GM12878 (cell line): ENCODE measurements around the gene RBMS3. TPM values are rescaled to one million over a fixed set of nuclear protein-coding genes. Genes with fewer than 3 reads are reported as not detected.

Experiments
- ATAC-seq: fragments of 200-7000 bp; cut with Tn5 transposase; 3 replicates; pipeline ENCODE4 v1.9.1; 2020; ENCODE audit warnings: mild to moderate bottlenecking, moderate library complexity
- BruUV-seq: library from RNA; stranded (reverse); fragments of 400-500 nt; replicated peaks from 2 replicates; lab custom pipeline; 2021; lab: Mats Ljungman, UMichigan
- CTCF ChIA-PET: fragments of 300-600 bp; sonication (Branson Sonifier 250); formaldehyde crosslinking; extraction: SDS; loops from one replicate; lab custom pipeline; 2021; ENCODE audit warnings: inconsistent platforms; lab: Yijun Ruan, JAX
- POLR2A ChIA-PET: fragments of 350-600 bp; formaldehyde crosslinking; extraction: SDS; loops from one replicate; lab custom pipeline; 2021; ENCODE audit warnings: inconsistent platforms; lab: Charles Lee
- RAD21 ChIA-PET: fragments of 300-600 bp; sonication (Branson Sonifier 250); formaldehyde crosslinking; loops from one replicate; lab custom pipeline; 2023; ENCODE audit warnings: antibody characterized with exemption; ENCODE audit not compliant: unreplicated experiment; lab: Charles Lee
- SMC1A ChIA-PET: fragments of 300-600 bp; sonication (Branson Sonifier 250); formaldehyde crosslinking; loops from one replicate; lab custom pipeline; 2023; ENCODE audit not compliant: unreplicated experiment, uncharacterized antibody; lab: Charles Lee
- DNase-seq: peaks from one replicate; pipeline ENCODE4 v3.0.0-alpha.2; 2011; ENCODE audit warnings: low read depth, low spot score
- FAIRE-seq: peaks from 3 replicates; lab custom pipeline; 2011; peaks lifted over from hg19 to GRCh38; lab: Jason Lieb, UNC
- H2AFZ ChIP-seq: 2 replicates; pipeline ENCODE4 v1.6.0; 2011; ENCODE audit warnings: low read depth, low read length, control low read depth; ENCODE audit not compliant: control insufficient read depth
- H3K27ac ChIP-seq: 2 replicates; pipeline ENCODE4 v1.5.1; 2011; ENCODE audit warnings: control low read depth; ENCODE audit not compliant: control insufficient read depth, insufficient read depth
- H3K27me3 ChIP-seq, 2 experiments: replicated peaks in 1 of 2; 2 replicates each; pipeline versions ENCODE4 v1.6.0 to v1.6.1; 2011; ENCODE audit warnings: low read length in 1 of 2; ENCODE audit not compliant: control insufficient read depth in 2 of 2, insufficient read depth in 2 of 2
- H3K36me3 ChIP-seq, 2 experiments: 2 replicates each; pipeline ENCODE4 v1.5.1; 2011; ENCODE audit warnings: low read length in 1 of 2; ENCODE audit not compliant: control insufficient read depth in 2 of 2, insufficient read depth in 2 of 2
- H3K4me1 ChIP-seq: 2 replicates; pipeline ENCODE4 v1.6.1; 2011; ENCODE audit warnings: mild to moderate bottlenecking, low read length, moderate library complexity, mixed read lengths; ENCODE audit not compliant: control insufficient read depth, insufficient read depth
- H3K4me2 ChIP-seq: 2 replicates; pipeline ENCODE4 v1.6.0; 2011; ENCODE audit warnings: control low read depth; ENCODE audit not compliant: control insufficient read depth, insufficient read depth
- H3K4me3 ChIP-seq: fragments of 200-600 bp; sonication (generic); 2 replicates; pipeline ENCODE4 v1.5.1; 2016
- H3K79me2 ChIP-seq: 2 replicates; pipeline ENCODE4 v1.6.0; 2011; ENCODE audit warnings: low read length; ENCODE audit not compliant: control insufficient read depth, insufficient read depth
- H3K9ac ChIP-seq: 2 replicates; pipeline ENCODE4 v1.8.0; 2011; ENCODE audit warnings: low read length, control low read depth, mixed read lengths; ENCODE audit not compliant: control insufficient read depth, insufficient read depth
- H3K9me3 ChIP-seq: replicated peaks from 3 replicates; pipeline ENCODE4 v1.5.1; 2011; ENCODE audit warnings: mild to moderate bottlenecking, low read length; ENCODE audit not compliant: control insufficient read depth, insufficient read depth
- H4K20me1 ChIP-seq: 2 replicates; pipeline ENCODE4 v1.6.0; 2011; ENCODE audit not compliant: control insufficient read depth, insufficient read depth
- CREM ChIP-seq: IDR thresholded peaks from 2 replicates; pipeline ENCODE4 v1.6.1; 2014; ENCODE audit warnings: antibody characterized with exemption, low read depth
- MTA3 ChIP-seq: IDR thresholded peaks from 2 replicates; pipeline ENCODE4 v1.6.1; 2012; ENCODE audit warnings: low read length, inconsistent platforms, borderline replicate concordance
- MYB ChIP-seq: fragments of 150-350 bp; IDR thresholded peaks from 2 replicates; pipeline ENCODE4 v1.6.1; 2014; ENCODE audit warnings: mild to moderate bottlenecking, low read depth, low read length, borderline replicate concordance
- PAX8 ChIP-seq: fragments of 450-650 bp; IDR thresholded peaks from 2 replicates; pipeline ENCODE4 v1.6.1; 2017; ENCODE audit warnings: mild to moderate bottlenecking, moderate library complexity
- POU2F2 ChIP-seq: IDR thresholded peaks from 3 replicates; pipeline ENCODE4 v1.6.1; 2011; ENCODE audit warnings: low read depth, mild to moderate bottlenecking, low read length, borderline replicate concordance
- TCF3 ChIP-seq: IDR thresholded peaks from 2 replicates; pipeline ENCODE4 v1.6.1; 2012; ENCODE audit warnings: low read depth, mild to moderate bottlenecking, low read length, borderline replicate concordance; ENCODE audit not compliant: insufficient read depth
- WGBS: methylation state at CpG from one replicate; pipeline ENCODE4 v1.1.6; 2016; ENCODE audit warnings: low lambda C conversion rate; ENCODE audit not compliant: insufficient replicate concordance, insufficient coverage; ENCODE audit errors: missing lambda C conversion rate; 5-methylcytosine and 5-hydroxymethylcytosine counted together
- in situ Hi-C: fragments of 300-500 bp; cut with MboI; formaldehyde crosslinking; loops from 9 replicates; pipeline ENCODE4 v1.14.3; 2018; ENCODE audit warnings: mixed read lengths
- intact Hi-C: fragments of 100-400 bp; cut with micrococcal nuclease; formaldehyde crosslinking; loops from one replicate; pipeline ENCODE4 v1.14.2; 2022; ENCODE audit not compliant: unreplicated experiment
- polyA plus RNA-seq, 11 experiments: library from polyadenylated mRNA; depleted of rRNA in 4 of 11; unstranded in 6 of 11; stranded (reverse) in 5 of 11; fragments of >200 nt; fragmentation: Nextera tagmentation in 4 of 11; fragmentation: Illumina TruSeq in 1 of 11; extraction: Ambion mirVana in 4 of 11; extraction: Trizol in 1 of 11; gene quantifications; 1 replicate in 1 of 11; 2 replicates in 10 of 11; pipeline versions ENCODE4 v1.2.1 to v1.2.3, GENCODE V29; 2011 to 2016; ENCODE audit warnings: inconsistent platforms in 2 of 11, missing spikeins in 2 of 11, low read depth in 1 of 11
- total RNA-seq, 4 experiments: library from RNA; depleted of rRNA in 3 of 4; stranded (reverse); fragments of >200 nt in 3 of 4; fragmentation: Illumina TruSeq in 1 of 4; extraction: Trizol in 1 of 4; gene quantifications; 2 replicates each; pipeline versions ENCODE4 v1.2.1 to v1.2.3, GENCODE V29; 2013 to 2021
- TF ChIP-seq, protein P1 (sequence below): IDR thresholded peaks from 2 replicates; pipeline ENCODE4 v1.6.1; 2011; ENCODE audit warnings: low read depth, low read length, improper control_type of control experiment, borderline replicate concordance
- TF ChIP-seq, protein P2 (sequence below): IDR thresholded peaks from 2 replicates; pipeline ENCODE4 v1.6.1; 2011; ENCODE audit warnings: borderline replicate concordance, low read depth, mild to moderate bottlenecking, moderate library complexity, low read length; ENCODE audit not compliant: insufficient read depth, poor library complexity, severe bottlenecking

RBMS3 gene
- total and polyA plus RNA-seq, 10 of the 15 experiments (the other 5 are each of a cell fraction or from before 2014, with no cell fraction given) = 0.79 to 4.7 (median 3.1) TPM

DNA sequence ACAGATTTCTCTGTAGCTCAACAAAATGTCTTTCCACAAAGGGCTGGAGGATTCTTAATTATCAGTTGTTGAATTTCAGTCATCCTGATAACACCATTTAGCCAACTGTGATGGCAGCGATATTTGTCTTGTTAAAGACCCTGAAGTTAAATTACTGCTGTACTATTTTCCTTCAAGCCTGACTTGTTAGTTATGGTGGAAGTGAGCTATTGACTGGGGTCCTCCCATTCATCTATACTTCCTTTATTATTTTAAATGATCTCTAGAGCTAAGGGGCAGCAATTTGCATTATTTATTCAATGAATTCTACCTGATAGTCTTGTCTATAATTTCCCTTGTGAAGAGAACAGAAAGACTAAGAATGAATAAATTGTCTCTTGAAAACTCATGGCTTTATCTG, 64.1 kb downstream of the RBMS3 start:
- WGBS = 56% methylated on average over 1 of the region's 1 CpG
- Histone ChIP-seq H3K9me3 (no peaks in the 10 kb centered on the region; the same call in 2 of the 3 replicates), H3K9ac (no peak overlapping the region), H3K27ac (no peak overlapping the region), H3K36me3 (no peaks in the 10 kb centered on the region), H3K4me3 (no peak overlapping the region), H3K4me2 (no peak overlapping the region), H3K79me2 (no peaks in the 10 kb centered on the region), H2AFZ (no peak overlapping the region), H3K27me3 (no peaks in the 10 kb centered on the region), H3K4me1 (no peaks in the 10 kb centered on the region), H4K20me1 (no peaks in the 10 kb centered on the region)
- ChIA-PET SMC1A (interaction anchor here (0.9 to 2.4 kb wide), 13 partner anchors 8 to 402 kb away, joined by 3 to 25 read pairs (median 6); no protein-coding TSS in a partner anchor), CTCF (interaction anchor here (0.8 to 1.2 kb wide), 3 partner anchors 10 to 80 kb away, joined by 3 read pairs; no protein-coding TSS in a partner anchor), RAD21 (interaction anchor here (0.9 to 2.4 kb wide), 8 partner anchors 8 to 170 kb away, joined by 3 to 12 read pairs (median 4); no protein-coding TSS in a partner anchor), POLR2A (interaction anchor here (0.5 to 2.0 kb wide), 10 partner anchors 8 to 76 kb away, joined by 3 to 9 read pairs (median 4); no protein-coding TSS in a partner anchor)
- ATAC-seq = no peak
- no peak for DNase-seq
- in situ Hi-C loops = no loop called here
- intact Hi-C loops = no loop called here
- no peak for FAIRE-seq
- TF ChIP-seq, protein P1, sequence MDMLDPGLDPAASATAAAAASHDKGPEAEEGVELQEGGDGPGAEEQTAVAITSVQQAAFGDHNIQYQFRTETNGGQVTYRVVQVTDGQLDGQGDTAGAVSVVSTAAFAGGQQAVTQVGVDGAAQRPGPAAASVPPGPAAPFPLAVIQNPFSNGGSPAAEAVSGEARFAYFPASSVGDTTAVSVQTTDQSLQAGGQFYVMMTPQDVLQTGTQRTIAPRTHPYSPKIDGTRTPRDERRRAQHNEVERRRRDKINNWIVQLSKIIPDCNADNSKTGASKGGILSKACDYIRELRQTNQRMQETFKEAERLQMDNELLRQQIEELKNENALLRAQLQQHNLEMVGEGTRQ = no peak
- TF ChIP-seq MTA3 = no peak
- no peak for TF ChIP-seq POU2F2
- TF ChIP-seq MYB = no peak
- no peak for TF ChIP-seq PAX8
- TF ChIP-seq, protein P2, sequence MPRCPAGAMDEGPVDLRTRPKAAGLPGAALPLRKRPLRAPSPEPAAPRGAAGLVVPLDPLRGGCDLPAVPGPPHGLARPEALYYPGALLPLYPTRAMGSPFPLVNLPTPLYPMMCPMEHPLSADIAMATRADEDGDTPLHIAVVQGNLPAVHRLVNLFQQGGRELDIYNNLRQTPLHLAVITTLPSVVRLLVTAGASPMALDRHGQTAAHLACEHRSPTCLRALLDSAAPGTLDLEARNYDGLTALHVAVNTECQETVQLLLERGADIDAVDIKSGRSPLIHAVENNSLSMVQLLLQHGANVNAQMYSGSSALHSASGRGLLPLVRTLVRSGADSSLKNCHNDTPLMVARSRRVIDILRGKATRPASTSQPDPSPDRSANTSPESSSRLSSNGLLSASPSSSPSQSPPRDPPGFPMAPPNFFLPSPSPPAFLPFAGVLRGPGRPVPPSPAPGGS = no peak
- TF ChIP-seq CREM = no peak
- no peak for TF ChIP-seq TCF3
- BruUV-seq = no TSS peak
